A549 (cell line): ENCODE results near the gene GLB1L. TPM values are rescaled to one million over a fixed set of nuclear protein-coding genes. Genes with fewer than 3 reads are reported as not detected.

Experiments
- ATAC-seq, 2 experiments: fragments of 200-7000 bp in 1 of 2; fragments of >200 bp in 1 of 2; cut with Nextera tagmentation in 1 of 2; cut with Tn5 transposase in 1 of 2; 3 replicates each; pipeline versions ENCODE4 v1.8.0 to v1.9.1; 2018 to 2020; ENCODE audit warnings: mild to moderate bottlenecking in 1 of 2, moderate library complexity in 1 of 2
- CTCF ChIA-PET: fragments of 300-600 bp; sonication (Branson Sonifier 250); formaldehyde crosslinking; extraction: SDS; loops from one replicate; lab custom pipeline; 2021; ENCODE audit warnings: antibody characterized with exemption, inconsistent platforms; lab: Yijun Ruan, JAX
- POLR2A ChIA-PET: fragments of 350-600 bp; formaldehyde crosslinking; extraction: SDS; loops from one replicate; lab custom pipeline; 2021; ENCODE audit warnings: antibody characterized with exemption, inconsistent platforms; lab: Yijun Ruan, JAX
- DNase-seq, 2 experiments: peaks; one replicate each; pipeline versions ENCODE4 v3.0.0 to v3.0.0-alpha.2; 2011 to 2016; ENCODE audit warnings: low read depth in 1 of 2, low spot score in 1 of 2
- FAIRE-seq: peaks from 2 replicates; lab custom pipeline; 2011; peaks lifted over from hg19 to GRCh38; lab: Jason Lieb, UNC
- H3K27ac ChIP-seq, 2 experiments: fragments of >200 bp; sonication (Bioruptor Twin); formaldehyde crosslinking; 3 replicates each; pipeline ENCODE4 v1.5.1; 2016 to 2017
- H3K4me1 ChIP-seq: fragments of >200 bp; sonication (Bioruptor Twin); formaldehyde crosslinking; 3 replicates; pipeline ENCODE4 v1.6.1; 2016
- H3K4me2 ChIP-seq: fragments of >200 bp; sonication (Bioruptor Twin); formaldehyde crosslinking; 3 replicates; pipeline ENCODE4 v1.6.1; 2016
- H3K4me3 ChIP-seq: fragments of >200 bp; sonication (Bioruptor Twin); formaldehyde crosslinking; 3 replicates; pipeline ENCODE4 v1.5.1; 2016
- H3K9me3 ChIP-seq: fragments of >200 bp; sonication (Bioruptor Twin); formaldehyde crosslinking; 3 replicates; pipeline ENCODE4 v1.6.1; 2016
- BCL3 ChIP-seq: fragments of >200 bp; sonication (Bioruptor Twin); formaldehyde crosslinking; IDR thresholded peaks from 3 replicates; pipeline ENCODE4 v1.6.1; 2016
- BHLHE40 ChIP-seq: IDR thresholded peaks from 2 replicates; pipeline ENCODE4 v1.6.1; 2012; ENCODE audit warnings: low read depth, low read length, inconsistent platforms
- CBX8 ChIP-seq: fragments of 200-600 bp; sonication (generic); IDR thresholded peaks from 2 replicates; pipeline ENCODE4 v1.6.1; 2016
- EHMT2 ChIP-seq: fragments of 200-600 bp; sonication (generic); IDR thresholded peaks from 2 replicates; pipeline ENCODE4 v1.6.1; 2016; ENCODE audit warnings: antibody characterized with exemption, low read depth, mild to moderate bottlenecking, moderate library complexity
- EP300 ChIP-seq, 2 experiments: fragments of >200 bp; sonication (Bioruptor Twin); formaldehyde crosslinking; IDR thresholded peaks; 2 replicates in 1 of 2; 3 replicates in 1 of 2; pipeline ENCODE4 v1.6.1; 2016 to 2017
- FOSB ChIP-seq: fragments of 250-450 bp; sonication (Bioruptor Pico); IDR thresholded peaks from 2 replicates; pipeline ENCODE4 v1.5.0; 2020; ENCODE audit warnings: mild to moderate bottlenecking, moderate library complexity
- FOSL2 ChIP-seq, 2 experiments: fragments of 450-650 bp in 1 of 2; fragments of >200 bp in 1 of 2; sonication (Bioruptor Twin) in 1 of 2; formaldehyde crosslinking; IDR thresholded peaks; 2 replicates each; pipeline versions ENCODE4 v1.5.0 to v1.6.1; 2016 to 2020; ENCODE audit warnings: mild to moderate bottlenecking in 1 of 2, moderate library complexity in 1 of 2
- HES2 ChIP-seq: fragments of >200 bp; sonication (Bioruptor Twin); formaldehyde crosslinking; IDR thresholded peaks from 2 replicates; pipeline ENCODE4 v1.6.1; 2016
- HEYL ChIP-seq: fragments of 250-450 bp; sonication (Bioruptor Pico); IDR thresholded peaks from 2 replicates; pipeline ENCODE4 v1.8.0; 2021; ENCODE audit warnings: mild to moderate bottlenecking, moderate library complexity
- HMGXB4 ChIP-seq: fragments of 250-450 bp; sonication (Bioruptor Pico); IDR thresholded peaks from 2 replicates; pipeline ENCODE4 v1.5.0; 2021; ENCODE audit warnings: mild to moderate bottlenecking, moderate library complexity, borderline replicate concordance
- HOXA7 ChIP-seq: fragments of 250-450 bp; sonication (Bioruptor Pico); IDR thresholded peaks from 2 replicates; pipeline ENCODE4 v1.5.0; 2020; ENCODE audit warnings: mild to moderate bottlenecking, moderate library complexity
- HOXB5 ChIP-seq: fragments of 250-450 bp; sonication (Bioruptor Pico); IDR thresholded peaks from 2 replicates; pipeline ENCODE4 v1.5.0; 2020; ENCODE audit warnings: mild to moderate bottlenecking, moderate library complexity
- JUNB ChIP-seq: fragments of >200 bp; sonication (Bioruptor Twin); formaldehyde crosslinking; IDR thresholded peaks from 2 replicates; pipeline ENCODE4 v1.6.1; 2016
- KDM1A ChIP-seq: fragments of 200-600 bp; sonication (generic); IDR thresholded peaks from 2 replicates; pipeline ENCODE4 v1.6.1; 2016; ENCODE audit warnings: low read depth, mild to moderate bottlenecking
- MYC ChIP-seq: IDR thresholded peaks from 2 replicates; pipeline ENCODE4 v1.6.1; 2012; ENCODE audit warnings: mild to moderate bottlenecking, inconsistent platforms, low read length, improper control_type of control experiment, borderline replicate concordance
- NPAS2 ChIP-seq: fragments of 250-450 bp; sonication (Bioruptor Pico); IDR thresholded peaks from 2 replicates; pipeline ENCODE4 v1.8.0; 2022; ENCODE audit warnings: mild to moderate bottlenecking, moderate library complexity, borderline replicate concordance
- POLR2A ChIP-seq: IDR thresholded peaks from 2 replicates; pipeline ENCODE4 v1.6.1; 2012; ENCODE audit warnings: mild to moderate bottlenecking, low read length
- RAD21 ChIP-seq, 2 experiments: fragments of >200 bp in 1 of 2; sonication (Bioruptor Twin) in 1 of 2; formaldehyde crosslinking in 1 of 2; IDR thresholded peaks in 1 of 2; conservative IDR thresholded peaks in 1 of 2; 2 replicates in 1 of 2; 3 replicates in 1 of 2; pipeline ENCODE4 v1.6.1; 2012 to 2018; ENCODE audit warnings: inconsistent platforms in 1 of 2
- RARB ChIP-seq: fragments of 250-450 bp; sonication (Bioruptor Pico); IDR thresholded peaks from 2 replicates; pipeline ENCODE4 v1.8.0; 2021; ENCODE audit warnings: mild to moderate bottlenecking, moderate library complexity
- RFX5 ChIP-seq: fragments of 450-650 bp; IDR thresholded peaks from 2 replicates; pipeline ENCODE4 v1.7.1; 2014; ENCODE audit warnings: antibody characterized with exemption, mild to moderate bottlenecking, moderate library complexity
- SMC3 ChIP-seq: fragments of >200 bp; sonication (Bioruptor Twin); formaldehyde crosslinking; IDR thresholded peaks from 3 replicates; pipeline ENCODE4 v1.6.1; 2018; ENCODE audit warnings: inconsistent platforms
- SREBF2 ChIP-seq: fragments of 450-650 bp; IDR thresholded peaks from 2 replicates; pipeline ENCODE4 v1.6.1; 2014; ENCODE audit warnings: mild to moderate bottlenecking, moderate library complexity
- TP53 ChIP-seq: fragments of 250-450 bp; sonication (Bioruptor Pico); IDR thresholded peaks from 2 replicates; pipeline ENCODE4 v1.5.0; 2021; ENCODE audit warnings: mild to moderate bottlenecking, moderate library complexity
- WGBS: methylation state at CpG from one replicate; pipeline ENCODE4 v1.1.6; 2017; ENCODE audit errors: missing lambda C conversion rate; 5-methylcytosine and 5-hydroxymethylcytosine counted together
- polyA plus RNA-seq, 4 experiments: library from polyadenylated mRNA; depleted of rRNA in 3 of 4; stranded (reverse); fragments of >200 nt; fragmentation: RNase III in 1 of 4; extraction: RNeasy Plus Mini Kit Qiagen cat#74134 plus additional on column Dnase treatment in 1 of 4; gene quantifications; 2 replicates in 3 of 4; 3 replicates in 1 of 4; pipeline ENCODE4 v1.2.3, GENCODE V29; 2011 to 2017
- TF ChIP-seq, protein P1 (sequence below): IDR thresholded peaks from 2 replicates; pipeline ENCODE4 v1.6.1; 2012

GLB1L gene
- polyA plus RNA-seq, 2 of the 4 experiments (the other 2 are of a cell fraction) = 5.9 to 8.7 TPM

- TF ChIP-seq HMGXB4 (CRISPR knock-in tag) (no peak), POLR2A (no peak), MYC (no peak), RARB (no peak), KDM1A (no peak), SREBF2 (no peak), HOXA7 (no peak), RAD21 (conservative IDR thresholded peaks at IDR 0.05 in 1 of 2, IDR thresholded peaks at IDR 0.05 in 1 of 2) (no peak)
- TF ChIP-seq, all 56 proteins: peak for 0
Measured at GRCh38 chr2:219213026-219213415, 32.2 kb downstream of the GLB1L start (continued).

- peaks cover 21% of the 10 kb centered on the region for H3K4me1 ChIP-seq
- FAIRE-seq (no peak), ATAC-seq (no peak), DNase-seq (no peak)
- POLR2A ChIA-PET = no interaction called here
- no peak overlapping the region for H3K4me2 ChIP-seq
- no peak overlapping the region for H3K4me3 ChIP-seq
- no peak for TF ChIP-seq BHLHE40
- no peak for TF ChIP-seq EHMT2
- no peak for TF ChIP-seq RAD21 (conservative IDR thresholded peaks at IDR 0.05 in 1 of 2, IDR thresholded peaks at IDR 0.05 in 1 of 2)
- no peak for TF ChIP-seq RFX5
- TF ChIP-seq HES2 = no peak
- no peak for TF ChIP-seq BCL3
- no peak for TF ChIP-seq FOSB (CRISPR knock-in tag)
- TF ChIP-seq, protein P1, sequence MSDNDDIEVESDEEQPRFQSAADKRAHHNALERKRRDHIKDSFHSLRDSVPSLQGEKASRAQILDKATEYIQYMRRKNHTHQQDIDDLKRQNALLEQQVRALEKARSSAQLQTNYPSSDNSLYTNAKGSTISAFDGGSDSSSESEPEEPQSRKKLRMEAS = no peak
- no peak for TF ChIP-seq NPAS2 (CRISPR knock-in tag)
- no peak for TF ChIP-seq EP300 (IDR thresholded peaks at IDR 0.05)
- no peak for TF ChIP-seq FOSL2 (IDR thresholded peaks at IDR 0.05)
- no peak for TF ChIP-seq FOSL2 (CRISPR knock-in tag; IDR thresholded peaks at IDR 0.05)
- TF ChIP-seq JUNB = no peak
- TF ChIP-seq TP53 (CRISPR knock-in tag) = no peak
- TF ChIP-seq CBX8 = no peak
- TF ChIP-seq HEYL (CRISPR knock-in tag) = no peak
- TF ChIP-seq SMC3 = no peak
- TF ChIP-seq HOXB5 = no peak
- TF ChIP-seq SREBF2 = no peak
- no peak for TF ChIP-seq RARB
- no peaks in the 10 kb centered on the region for H3K9me3 ChIP-seq
- WGBS = 97% methylated on average over 6 of the region's 9 CpGs
- H3K27ac ChIP-seq = no peak overlapping the region
- CTCF ChIA-PET = interaction anchor here (0.6 to 8.6 kb wide), 10 partner anchors 14 to 88 kb away, joined by 3 to 56 read pairs (median 4); partner anchors contain the start of gene NHEJ1
Measured at GRCh38 chr2:219210886-219211362, 34.3 kb downstream of the GLB1L start.
